ENCODE measurements around the gene MARCKS. TPM values are rescaled to one million over a fixed set of nuclear protein-coding genes. Genes with fewer than 3 reads are reported as not detected.

Gene MARCKS
- 50.7 and 55.4 TPM in 2 replicates for total RNA-seq (2014; rRNA removed; shearing (Covaris generic))
- 33.0 and 34.1 TPM in 2 replicates for polyA plus RNA-seq (2015; cell fraction: cytosol; rRNA removed)
- polyA plus RNA-seq (2015; cell fraction: nucleus; rRNA removed): 11.0 and 15.6 TPM in 2 replicates

DNA sequence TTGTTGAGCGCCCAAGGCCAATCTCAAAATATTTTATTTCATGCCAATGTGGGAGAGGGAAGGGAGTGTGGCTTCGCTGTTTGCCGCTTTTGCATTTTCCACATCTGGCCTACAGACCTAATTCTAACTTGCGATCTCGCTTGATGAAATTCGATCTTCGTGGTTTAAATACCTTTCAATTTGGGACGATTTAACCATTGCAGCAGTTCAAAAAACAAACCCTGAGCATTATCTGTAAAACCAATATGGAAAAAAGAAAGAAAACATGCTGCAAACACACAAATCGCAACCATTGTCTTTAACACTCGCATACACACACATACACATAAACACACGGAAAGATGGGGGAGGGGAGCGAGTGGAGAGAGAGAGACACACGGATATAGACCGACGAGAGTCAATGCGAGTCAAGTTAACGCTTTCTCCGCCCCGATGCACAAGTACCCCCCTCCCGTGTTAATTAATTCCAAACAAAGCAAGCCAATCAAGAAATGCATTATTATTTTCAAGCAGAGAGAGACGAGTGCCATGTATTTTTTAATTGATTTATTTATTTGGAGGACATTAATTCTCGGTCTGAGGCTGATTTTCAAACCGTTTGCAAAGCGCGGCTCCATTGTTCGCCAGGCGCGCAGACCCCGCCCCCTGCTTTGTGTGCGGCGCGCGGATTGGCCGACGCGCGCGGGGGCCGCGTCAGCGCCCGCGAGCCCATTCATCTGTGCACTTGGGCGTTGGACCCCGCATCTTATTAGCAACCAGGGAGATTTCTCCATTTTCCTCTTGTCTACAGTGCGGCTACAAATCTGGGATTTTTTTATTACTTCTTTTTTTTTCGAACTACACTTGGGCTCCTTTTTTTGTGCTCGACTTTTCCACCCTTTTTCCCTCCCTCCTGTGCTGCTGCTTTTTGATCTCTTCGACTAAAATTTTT, at the start of gene MARCKS:
Gene MARCKS, plus strand, starts transcription at position 721 of the 931 bp plus-strand sequence. CDS start 401 bp downstream, outside the sequence.
- DNase-seq (ENCODE audit: low read depth, low spot score): peak; percentile 86

GRCh38 chr6:113809826-113810225, 47.3 kb upstream of the MARCKS start:
- DNase-seq (ENCODE audit: low read depth, low spot score): no peak
- in situ Hi-C loops (cut with HindIII; ENCODE audit: low pct_unique_long_range_greater_than_20kb, low sequenced_read_pairs): no loop called here

More for the DNA sequence above, at the start of gene MARCKS:
- in situ Hi-C loops (cut with HindIII; ENCODE audit: low pct_unique_long_range_greater_than_20kb, low sequenced_read_pairs): no loop called here

GRCh38 chr6:113813142-113813541, 44.0 kb upstream of the MARCKS start:
- in situ Hi-C loops (cut with HindIII; ENCODE audit: low pct_unique_long_range_greater_than_20kb, low sequenced_read_pairs): no loop called here
- DNase-seq (ENCODE audit: low read depth, low spot score): peak; percentile 61

- in situ Hi-C loops (cut with HindIII; ENCODE audit: low pct_unique_long_range_greater_than_20kb, low sequenced_read_pairs): no loop called here
- peak; percentile 13 for DNase-seq (ENCODE audit: low read depth, low spot score)
Measured at GRCh38 chr6:113818578-113818977, 38.6 kb upstream of the MARCKS start.

DNA sequence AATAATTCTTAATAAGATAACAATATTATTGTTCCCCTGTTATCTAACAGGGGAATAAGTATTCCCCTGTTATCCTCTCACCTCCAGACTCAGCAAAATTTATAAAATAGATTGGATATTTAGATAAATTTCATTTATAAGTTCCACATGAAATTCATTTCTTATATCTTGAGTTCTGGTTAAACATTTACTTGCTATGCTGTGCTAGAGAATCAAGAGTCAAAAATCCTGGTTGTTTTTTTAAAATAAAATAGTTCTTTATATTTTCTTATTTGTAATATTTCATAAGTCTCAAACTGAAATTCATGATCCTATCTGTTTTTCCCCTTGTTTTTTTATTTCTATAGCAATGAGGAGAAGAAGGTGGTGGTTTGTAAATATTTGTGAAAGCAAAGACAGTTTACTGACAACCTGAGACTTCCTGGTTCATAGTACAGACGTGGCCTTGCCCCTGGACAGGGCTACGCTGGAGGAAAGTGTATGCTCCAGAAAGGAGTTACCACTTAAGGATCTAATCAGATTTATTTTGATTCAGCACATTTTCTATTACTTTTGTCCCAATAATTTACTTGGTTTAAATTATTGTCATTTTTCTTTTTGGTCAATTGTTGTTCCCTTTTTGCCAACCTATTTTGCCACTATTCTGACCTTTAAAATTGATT, 37.8 kb upstream of the MARCKS start:
- in situ Hi-C loops (cut with HindIII; ENCODE audit: low pct_unique_long_range_greater_than_20kb, low sequenced_read_pairs): no loop called here
- peak; percentile 34 for DNase-seq (ENCODE audit: low read depth, low spot score)

DNA sequence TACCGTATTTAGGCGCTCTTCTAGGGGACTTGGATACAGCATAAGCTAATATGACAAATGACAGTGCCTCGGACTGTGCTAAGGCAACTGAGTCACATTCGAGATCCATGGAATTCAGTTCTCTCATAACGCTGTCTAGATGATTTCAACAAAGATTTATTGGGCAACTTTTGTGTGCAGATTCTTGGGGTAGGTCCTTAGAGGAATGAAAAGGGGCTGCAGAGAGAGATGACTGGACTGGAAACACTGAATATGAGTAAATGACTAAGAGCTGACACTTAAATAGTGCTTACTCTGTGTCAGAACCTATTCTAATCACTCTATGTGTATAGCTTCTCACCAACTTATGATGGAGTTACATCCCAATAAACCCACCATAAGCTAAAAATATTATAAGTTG, 36.4 kb upstream of the MARCKS start:
- in situ Hi-C loops (cut with HindIII; ENCODE audit: low pct_unique_long_range_greater_than_20kb, low sequenced_read_pairs): no loop called here

GRCh38 chr6:113821445-113821844, 35.7 kb upstream of the MARCKS start:
- in situ Hi-C loops (cut with HindIII; ENCODE audit: low pct_unique_long_range_greater_than_20kb, low sequenced_read_pairs): no loop called here
- no peak for DNase-seq (ENCODE audit: low read depth, low spot score)

More for the DNA sequence above, 36.4 kb upstream of the MARCKS start:
- DNase-seq (ENCODE audit: low read depth, low spot score): no peak

DNA sequence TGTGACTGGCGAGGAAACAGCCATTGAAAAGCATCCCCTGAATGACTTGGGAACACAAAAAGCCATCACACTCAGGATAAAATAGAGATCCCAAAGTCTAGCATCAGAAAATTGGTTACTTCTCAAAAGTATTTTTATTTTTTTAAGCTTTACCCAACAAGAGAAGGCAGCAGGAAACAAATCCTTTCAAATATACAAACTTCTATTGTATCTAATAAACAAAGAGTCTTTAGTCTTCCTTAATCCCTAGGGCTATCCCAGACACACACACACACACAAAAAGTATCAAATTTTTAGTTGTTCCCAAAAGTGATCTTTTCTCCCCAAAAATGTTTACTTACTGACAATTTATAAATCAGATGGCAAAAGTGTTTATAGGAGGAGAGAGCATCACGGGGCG, 33.2 kb upstream of the MARCKS start:
- no peak for DNase-seq (ENCODE audit: low read depth, low spot score)
- in situ Hi-C loops (cut with HindIII; ENCODE audit: low pct_unique_long_range_greater_than_20kb, low sequenced_read_pairs): no loop called here

GRCh38 chr6:113824411-113824810, 32.7 kb upstream of the MARCKS start:
- in situ Hi-C loops (cut with HindIII; ENCODE audit: low pct_unique_long_range_greater_than_20kb, low sequenced_read_pairs): no loop called here
- peak; percentile 92 for DNase-seq (ENCODE audit: low read depth, low spot score)

GRCh38 chr6:113824866-113825265, 32.3 kb upstream of the MARCKS start:
- DNase-seq (ENCODE audit: low read depth, low spot score): no peak
- in situ Hi-C loops (cut with HindIII; ENCODE audit: low pct_unique_long_range_greater_than_20kb, low sequenced_read_pairs): no loop called here

DNA sequence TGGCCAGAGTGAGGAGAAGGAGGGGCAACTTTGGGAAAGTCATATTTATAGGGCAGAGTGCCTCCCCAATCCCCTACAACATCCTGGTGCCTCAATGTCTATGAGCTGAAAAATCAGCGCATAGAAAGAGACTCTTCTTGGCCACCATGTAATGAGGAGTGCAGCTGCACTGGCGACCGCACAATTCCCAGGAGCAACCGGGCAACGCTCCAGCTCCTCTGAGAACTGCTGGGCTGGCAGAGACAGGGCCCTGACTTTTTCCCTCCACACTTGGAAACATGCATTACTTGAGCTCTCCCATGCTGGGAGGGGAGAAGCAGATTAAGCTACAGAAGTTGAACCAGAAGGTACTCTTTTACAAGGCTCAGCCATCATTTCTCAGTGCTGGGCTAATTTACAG, 31.4 kb upstream of the MARCKS start:
- in situ Hi-C loops (cut with HindIII; ENCODE audit: low pct_unique_long_range_greater_than_20kb, low sequenced_read_pairs): no loop called here

DNA sequence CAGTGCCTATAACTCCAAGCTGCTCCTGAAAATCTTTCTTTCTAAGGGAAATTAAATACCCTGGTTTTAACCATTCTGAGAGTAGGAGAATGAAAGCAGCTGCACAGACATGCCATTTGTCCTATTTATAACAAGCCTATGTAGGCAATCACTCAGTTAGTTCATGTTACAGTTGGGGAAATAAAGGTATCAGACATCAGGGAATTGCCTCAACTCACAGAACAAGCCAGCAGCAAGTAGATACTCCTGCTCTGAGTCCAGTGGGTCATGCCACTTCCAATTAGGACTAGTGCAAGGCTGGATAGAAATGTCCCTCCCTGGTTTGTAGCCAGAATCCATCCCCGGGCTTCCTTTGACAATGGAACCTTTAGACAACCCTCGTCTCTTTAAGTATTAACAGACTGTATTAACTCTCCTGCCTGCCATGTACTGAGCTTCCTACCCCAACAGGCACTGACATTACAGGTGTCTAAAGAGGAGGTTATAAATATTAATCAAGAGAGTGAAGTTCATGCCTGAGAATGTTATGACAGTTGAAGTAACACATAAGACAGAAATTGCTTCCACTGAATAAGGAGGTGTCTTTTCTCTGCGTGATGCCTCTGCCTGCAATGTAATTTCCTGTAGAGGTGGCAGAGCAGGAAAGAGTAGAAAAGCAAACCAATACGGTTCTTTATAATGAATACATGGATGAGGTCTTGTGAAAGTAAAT, 28.0 kb upstream of the MARCKS start:
- DNase-seq (ENCODE audit: low read depth, low spot score): no peak
- in situ Hi-C loops (cut with HindIII; ENCODE audit: low pct_unique_long_range_greater_than_20kb, low sequenced_read_pairs): no loop called here

More for the DNA sequence above, 31.4 kb upstream of the MARCKS start:
- peak; percentile 46 for DNase-seq (ENCODE audit: low read depth, low spot score)

GRCh38 chr6:113829696-113830045, 27.5 kb upstream of the MARCKS start:
- in situ Hi-C loops (cut with HindIII; ENCODE audit: low pct_unique_long_range_greater_than_20kb, low sequenced_read_pairs): no loop called here
- DNase-seq (ENCODE audit: low read depth, low spot score): no peak

- no peak for DNase-seq (ENCODE audit: low read depth, low spot score)
- in situ Hi-C loops (cut with HindIII; ENCODE audit: low pct_unique_long_range_greater_than_20kb, low sequenced_read_pairs): no loop called here
Measured at GRCh38 chr6:113830140-113830539, 27.0 kb upstream of the MARCKS start.

DNA sequence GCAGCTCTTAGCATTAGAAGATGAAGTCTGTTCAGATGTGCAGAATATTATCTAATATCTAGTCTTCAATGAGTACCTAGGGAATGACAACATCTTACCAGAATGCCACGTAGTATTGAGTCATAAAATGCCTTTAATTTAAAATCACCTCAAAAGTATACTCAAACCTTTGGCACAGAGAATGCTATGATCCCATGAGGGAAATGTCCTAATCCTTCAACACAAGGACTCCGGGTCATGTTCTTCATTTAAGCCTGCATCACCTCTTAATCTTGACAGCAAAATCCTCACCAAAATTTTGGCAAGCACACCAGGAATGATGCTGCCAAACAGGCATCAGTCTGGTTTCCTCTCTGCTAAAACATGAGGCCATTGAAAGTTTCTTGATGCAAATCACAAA, 23.6 kb upstream of the MARCKS start:
- in situ Hi-C loops (cut with HindIII; ENCODE audit: low pct_unique_long_range_greater_than_20kb, low sequenced_read_pairs): no loop called here

DNA sequence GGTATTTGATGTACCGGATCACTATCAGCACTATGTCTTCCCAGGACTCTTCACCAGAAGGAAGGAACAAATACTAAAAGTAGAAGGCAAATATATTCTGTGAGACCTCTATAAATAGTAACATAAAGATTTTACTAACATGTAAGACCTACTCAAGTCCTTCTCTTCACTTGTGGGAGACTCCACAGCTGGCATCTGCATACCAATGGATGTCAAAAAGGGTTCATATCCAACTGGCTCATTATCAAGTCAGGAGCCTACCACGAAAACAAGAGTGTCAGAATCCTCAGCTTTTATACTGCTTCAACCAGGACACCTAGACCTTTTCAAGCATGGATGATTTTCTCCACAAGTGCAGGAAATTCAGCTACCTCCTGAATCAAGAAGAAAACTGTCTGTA, 20.0 kb upstream of the MARCKS start:
- no peak for DNase-seq (ENCODE audit: low read depth, low spot score)
- in situ Hi-C loops (cut with HindIII; ENCODE audit: low pct_unique_long_range_greater_than_20kb, low sequenced_read_pairs): no loop called here

More for the DNA sequence above, 23.6 kb upstream of the MARCKS start:
- DNase-seq (ENCODE audit: low read depth, low spot score): no peak

DNA sequence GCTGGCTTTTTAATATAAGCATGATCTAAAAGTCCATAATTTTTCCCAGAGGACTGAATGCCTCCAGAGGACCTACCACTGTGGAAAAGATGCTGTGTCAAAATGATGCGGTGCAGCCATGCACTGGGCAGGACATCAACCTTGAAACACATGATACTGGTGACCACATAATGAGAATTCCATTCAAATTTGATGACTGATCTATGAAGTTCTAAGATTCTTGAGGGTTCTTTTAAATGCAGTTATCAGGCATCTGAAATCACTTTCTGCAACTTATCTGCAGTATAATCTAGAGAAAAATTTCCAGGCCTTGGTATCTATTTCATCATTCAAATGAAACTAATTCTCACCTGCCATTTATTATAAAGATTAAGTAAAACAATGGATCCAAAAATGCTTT, 15.0 kb upstream of the MARCKS start:
- DNase-seq (ENCODE audit: low read depth, low spot score): no peak
- in situ Hi-C loops (cut with HindIII; ENCODE audit: low pct_unique_long_range_greater_than_20kb, low sequenced_read_pairs): no loop called here

DNA sequence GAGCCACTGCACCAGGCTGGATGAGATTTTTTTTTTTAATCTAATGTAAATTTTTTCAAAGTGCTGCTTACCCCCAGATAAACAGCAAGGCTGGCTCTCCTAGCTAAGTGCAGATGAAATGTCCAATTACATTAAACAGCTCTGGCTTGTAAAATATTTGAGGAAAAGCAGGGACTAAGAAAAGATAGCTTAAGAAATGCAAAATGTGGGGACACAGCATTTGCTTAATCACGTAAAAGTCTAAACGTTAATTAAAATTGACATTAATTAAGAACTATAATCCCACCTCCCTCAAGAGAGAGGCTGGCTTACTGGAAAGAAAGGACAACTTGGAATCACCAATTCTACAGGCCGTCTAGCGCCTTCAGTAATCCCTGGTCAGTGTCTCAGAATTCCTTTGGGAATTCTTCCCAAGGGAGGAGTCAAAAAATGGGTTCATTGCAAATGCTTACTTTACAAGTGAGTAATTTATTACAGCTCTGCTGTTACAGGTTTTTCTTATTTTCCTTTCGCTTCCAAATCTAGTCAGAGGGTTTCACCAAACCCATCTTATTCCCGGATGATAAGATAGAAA, 13.6 kb upstream of the MARCKS start:
- no peak for DNase-seq (ENCODE audit: low read depth, low spot score)
- in situ Hi-C loops (cut with HindIII; ENCODE audit: low pct_unique_long_range_greater_than_20kb, low sequenced_read_pairs): no loop called here

Data from SK-MEL-5 (cell line).